Measurements from ENCODE around the gene OVCH2.

GRCh38 chr11:7664867-7665266 is 41.4 kb downstream of the OVCH2 start:
- TF ChIP-seq CTCF (conservative IDR thresholded peaks at IDR 0.05) (no peak), ZFX (IDR thresholded peaks at IDR 0.05) (no peak)
